Measurements from ENCODE around the gene ATP6V0D1.
A peak's percentile ranks its signal among the peaks of the same experiment; 100 is the strongest.

Gene ATP6V0D1

GRCh38 chr16:67404740-67405226 lies 76.2 kb downstream of the ATP6V0D1 start:
- DNase-seq, result no peak

GRCh38 chr16:67403976-67404555 lies 76.9 kb downstream of the ATP6V0D1 start:
- no peak for DNase-seq

DNA sequence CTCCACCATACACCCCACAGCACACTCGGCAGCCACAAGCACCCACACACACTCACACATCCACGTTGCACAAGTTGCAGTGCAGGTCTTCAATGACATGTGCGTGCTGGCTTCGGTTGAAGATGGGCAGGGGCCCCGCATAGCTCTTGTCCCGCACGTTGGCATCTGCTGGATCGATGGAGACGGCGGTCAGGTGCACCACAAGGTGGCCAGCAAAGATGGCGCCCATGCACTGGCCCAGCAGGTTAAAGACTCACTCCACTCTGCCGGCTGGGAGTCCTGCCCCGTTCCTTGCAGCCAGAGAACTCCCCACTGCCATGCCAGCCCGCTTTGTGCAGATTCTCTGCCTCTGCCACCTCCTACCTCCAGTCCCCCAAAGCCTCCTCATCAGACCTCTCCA lies 80.1 kb downstream of the ATP6V0D1 start:
- DNase-seq, result no peak

- no peak for DNase-seq
Observed at GRCh38 chr16:67399749-67400704, 80.9 kb downstream of the ATP6V0D1 start.

GRCh38 chr16:67399218-67399733 lies 81.7 kb downstream of the ATP6V0D1 start:
- DNase-seq, result peak; percentile 40 to 45

DNA sequence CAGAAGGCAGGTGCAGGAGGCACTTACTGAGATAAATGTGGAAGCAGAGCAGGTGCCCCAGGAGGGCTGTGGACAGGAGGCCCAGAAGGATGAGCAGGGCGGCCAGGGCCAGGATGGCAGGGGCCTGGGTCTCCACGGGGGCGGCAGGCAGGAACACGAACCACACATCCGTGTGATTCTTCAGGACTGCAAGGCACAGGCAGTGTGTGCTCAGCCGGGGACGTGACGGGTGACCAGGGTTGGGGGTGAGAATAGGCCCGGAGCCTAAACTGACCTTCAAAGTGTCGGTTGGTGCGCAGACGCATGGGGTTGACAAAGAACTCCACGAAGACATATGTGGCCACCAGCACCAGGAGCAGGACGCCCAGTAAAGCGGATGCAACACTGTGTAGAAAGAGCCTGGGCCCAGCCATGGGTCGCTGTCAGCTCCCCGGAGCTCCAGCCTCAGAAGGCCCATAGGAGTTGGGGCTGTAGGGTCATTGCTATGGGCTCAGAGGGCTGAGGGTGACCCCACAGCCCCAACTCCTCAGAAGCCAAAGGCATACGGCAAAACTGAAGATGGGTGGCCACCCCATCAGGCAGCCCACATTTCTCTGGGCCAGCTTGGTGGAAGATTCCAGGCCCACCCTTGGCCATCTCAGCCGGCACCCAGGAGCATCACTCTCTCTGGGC lies 82.3 kb downstream of the ATP6V0D1 start:
- DNase-seq, result no peak

- DNase-seq, result no peak
Observed at GRCh38 chr16:67397812-67398545, 83.0 kb downstream of the ATP6V0D1 start.

GRCh38 chr16:67397036-67397801 lies 83.7 kb downstream of the ATP6V0D1 start:
- no peak for DNase-seq

GRCh38 chr16:67396159-67397035 lies 84.6 kb downstream of the ATP6V0D1 start:
- DNase-seq, result no peak

GRCh38 chr16:67395458-67396158 lies 85.3 kb downstream of the ATP6V0D1 start:
- no peak for DNase-seq

DNA sequence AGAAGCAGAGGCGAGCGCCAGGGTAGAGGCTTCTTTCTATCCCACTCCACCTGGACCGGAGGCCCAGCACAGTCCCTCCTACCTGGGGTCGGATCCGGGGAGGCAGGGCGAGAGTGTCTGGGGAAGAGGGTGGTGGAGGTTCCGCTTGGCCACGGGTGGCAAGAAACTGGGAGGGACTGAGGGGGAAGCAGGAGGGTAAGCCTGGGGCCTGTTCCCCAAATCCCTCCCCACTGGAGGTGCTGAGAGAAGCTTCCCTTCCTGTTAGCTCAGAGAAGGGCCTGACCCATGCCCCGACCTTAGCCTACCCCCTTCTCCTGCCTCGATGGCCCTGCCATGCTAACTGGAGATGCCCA lies 85.9 kb downstream of the ATP6V0D1 start:
- DNase-seq, result no peak

DNA sequence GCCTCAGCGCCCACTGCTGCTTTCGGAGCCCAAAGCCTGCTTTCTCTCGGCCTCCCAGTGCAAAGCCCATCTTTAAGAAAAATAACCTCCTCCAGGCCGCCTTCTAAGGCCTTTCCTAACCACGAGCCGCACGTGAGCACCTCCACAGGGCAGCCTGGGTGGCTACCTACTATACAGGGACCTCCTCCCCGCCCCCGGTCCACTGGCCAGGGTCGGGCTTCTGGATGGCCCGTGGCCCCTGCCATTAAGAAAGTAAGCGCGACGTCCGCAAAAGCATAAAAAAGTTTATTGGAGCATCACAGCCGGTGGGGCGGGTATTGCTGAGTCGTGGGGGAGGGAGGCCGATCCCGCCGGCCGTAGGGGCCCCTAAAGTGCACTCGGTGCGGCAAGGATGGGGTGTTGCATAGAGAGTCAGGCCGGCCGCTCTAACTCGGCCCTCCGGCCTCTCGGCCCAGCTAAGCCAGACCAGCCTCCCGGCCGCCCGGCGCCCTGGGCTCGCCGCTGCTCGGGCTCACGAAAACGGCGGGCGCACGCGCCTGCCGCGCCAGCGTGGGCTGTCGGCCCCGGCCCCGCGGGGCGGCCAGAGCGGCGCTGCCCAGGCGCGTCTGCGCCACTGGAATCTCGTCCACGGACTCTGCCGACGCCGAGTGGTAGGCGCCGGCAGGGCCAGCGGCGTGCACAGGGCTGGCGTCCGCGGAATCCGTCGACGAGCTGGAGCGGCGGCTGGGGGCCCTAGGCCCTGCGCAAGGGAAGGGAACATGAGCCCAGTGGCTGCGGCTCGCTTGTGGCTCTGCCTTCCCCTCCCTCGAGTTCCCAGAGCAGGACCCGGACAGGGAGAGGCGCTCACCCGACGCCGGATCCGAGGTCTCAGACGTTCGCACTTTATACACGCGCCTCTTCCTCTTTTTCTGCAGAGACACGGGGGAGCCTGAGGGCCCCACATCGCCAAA lies 86.5 kb downstream of the ATP6V0D1 start:
- peak; percentile 19 to 33 for DNase-seq

GRCh38 chr16:67393788-67394154 lies 87.2 kb downstream of the ATP6V0D1 start:
- DNase-seq, result no peak

GRCh38 chr16:67393111-67393787 lies 87.7 kb downstream of the ATP6V0D1 start, which contains the start of gene TPPP3:
TPPP3 (minus strand) TSS chr16:67393498; CDS start chr16:67391111, 2,387 bp downstream.
- peak; percentile 59 to 75 for DNase-seq

DNA sequence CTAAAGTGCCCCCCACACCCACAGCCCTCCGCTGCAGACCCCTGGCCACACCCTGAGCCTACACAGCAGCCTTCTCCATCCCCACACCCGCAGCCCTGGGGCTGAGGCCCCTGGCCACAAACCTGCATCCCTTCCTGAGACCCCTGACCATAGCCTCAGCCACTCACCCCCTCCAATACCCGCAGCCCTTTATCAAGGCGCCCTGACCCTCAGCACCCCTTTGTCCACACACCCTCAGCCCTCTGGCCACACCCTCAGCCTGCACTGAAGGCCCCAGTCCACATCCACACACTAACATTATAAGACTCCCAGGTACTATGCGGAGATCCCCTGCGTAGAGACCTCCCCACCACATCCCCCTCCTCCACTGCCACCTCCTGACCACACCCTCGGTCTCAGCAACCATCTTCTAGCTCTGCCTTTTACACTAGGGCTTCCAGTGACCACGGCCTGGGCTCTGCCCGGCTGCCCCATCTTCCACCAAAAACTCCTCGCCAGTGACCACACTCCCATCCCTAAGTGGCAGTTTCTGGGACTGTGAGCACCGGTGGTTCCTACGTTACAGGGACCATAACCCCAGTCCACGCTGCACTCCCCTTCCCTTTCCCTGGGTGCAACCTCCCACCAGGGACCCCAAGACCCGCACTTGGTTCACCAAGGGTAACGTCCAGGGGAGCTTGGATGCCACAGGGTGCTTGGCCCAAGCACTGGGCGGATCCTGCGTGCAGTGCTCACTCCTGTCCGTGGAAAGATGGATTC lies 88.5 kb downstream of the ATP6V0D1 start:
- no peak for DNase-seq

GRCh38 chr16:67391424-67392300 lies 89.3 kb downstream of the ATP6V0D1 start:
- DNase-seq, result no peak

Measured in CD4-positive, alpha-beta T cell treated with Interferon alpha-2 for 1 hour (primary cell).